Panc1 (cell line): ENCODE results near the gene DPEP2. TPM values are rescaled to one million over a fixed set of nuclear protein-coding genes. Genes with fewer than 3 reads are reported as not detected.

Source experiments
- ATAC-seq: fragments of 200-7000 bp; cut with Tn5 transposase; 2 replicates; pipeline ENCODE4 v1.9.1; 2020; ENCODE audit warnings: mild to moderate bottlenecking, moderate library complexity
- BruUV-seq: library from RNA; stranded (reverse); fragments of 400-500 nt; replicated peaks from 2 replicates; lab custom pipeline; 2021; lab: Mats Ljungman, UMichigan
- CTCF ChIA-PET: fragments of 300-600 bp; sonication (Branson Sonifier 250); formaldehyde crosslinking; loops from one replicate; lab custom pipeline; 2022; ENCODE audit warnings: antibody characterized with exemption; lab: Charles Lee
- POLR2A ChIA-PET: fragments of 300-600 bp; sonication (Branson Sonifier 250); formaldehyde crosslinking; loops from one replicate; lab custom pipeline; 2022; ENCODE audit warnings: antibody characterized with exemption; lab: Charles Lee
- DNase-seq: peaks from one replicate; pipeline ENCODE4 v3.0.0-alpha.2; 2010; ENCODE audit warnings: low read depth, low spot score
- H3K27ac ChIP-seq: 2 replicates; pipeline ENCODE4 v1.5.1; 2011; ENCODE audit warnings: mild to moderate bottlenecking, low read length, inconsistent platforms
- H3K27me3 ChIP-seq: fragments of 200-500 bp; sonication (Bioruptor generic); 2 replicates; pipeline ENCODE4 v1.6.0; 2014; ENCODE audit warnings: low read length, inconsistent platforms; ENCODE audit not compliant: control insufficient read depth, insufficient read depth
- H3K36me3 ChIP-seq: fragments of 200-500 bp; sonication (Bioruptor generic); 2 replicates; pipeline ENCODE4 v1.5.1; 2014; ENCODE audit warnings: inconsistent platforms, mild to moderate bottlenecking, low read length, moderate library complexity; ENCODE audit not compliant: control insufficient read depth, insufficient read depth
- H3K4me1 ChIP-seq: 2 replicates; pipeline ENCODE4 v1.5.1; 2011; ENCODE audit warnings: inconsistent platforms, mild to moderate bottlenecking, low read length, moderate library complexity; ENCODE audit not compliant: control insufficient read depth, insufficient read depth
- H3K4me3 ChIP-seq, 2 experiments: 2 replicates each; pipeline ENCODE4 v1.5.1; 2011 to 2012; ENCODE audit warnings: low read depth in 2 of 2, low read length in 2 of 2, mild to moderate bottlenecking in 2 of 2, inconsistent platforms in 1 of 2, moderate library complexity in 1 of 2
- H3K9me3 ChIP-seq: fragments of 200-500 bp; sonication (Bioruptor generic); 2 replicates; pipeline ENCODE4 v1.5.1; 2014; ENCODE audit warnings: low read depth, mild to moderate bottlenecking, inconsistent platforms, low read length, moderate library complexity; ENCODE audit not compliant: control insufficient read depth, insufficient read depth
- CTCF ChIP-seq: fragments of 450-650 bp; IDR thresholded peaks from 2 replicates; pipeline ENCODE4 v1.5.1; 2017; ENCODE audit warnings: mild to moderate bottlenecking
- POLR2AphosphoS5 ChIP-seq: IDR thresholded peaks from 2 replicates; pipeline ENCODE4 v1.6.1; 2012; ENCODE audit warnings: mild to moderate bottlenecking, low read depth, low read length, moderate library complexity
- SIN3A ChIP-seq: IDR thresholded peaks from 2 replicates; pipeline ENCODE4 v1.6.1; 2012; ENCODE audit warnings: low read depth, mild to moderate bottlenecking, low read length, moderate library complexity, borderline replicate concordance; ENCODE audit not compliant: insufficient read depth
- TCF7L2 ChIP-seq: IDR thresholded peaks from 2 replicates; pipeline ENCODE4 v1.6.1; 2011; ENCODE audit warnings: mild to moderate bottlenecking, low read depth, low read length, inconsistent platforms
- in situ Hi-C: cut with HindIII; loops from 2 replicates; pipeline ENCODE4 v1.10.0; 2016; ENCODE audit warnings: low sequenced_read_pairs, low pct_unique_long_range_greater_than_20kb
- intact Hi-C: fragments of 100-400 bp; cut with micrococcal nuclease; formaldehyde crosslinking; loops from one replicate; pipeline ENCODE4 v1.10.0; 2022; ENCODE audit not compliant: unreplicated experiment
- total RNA-seq: library from RNA; stranded (reverse); gene quantifications from one replicate; pipeline ENCODE4 v1.2.1, GENCODE V29; 2021; ENCODE audit not compliant: unreplicated experiment
- TF ChIP-seq, protein P1 (sequence below), 2 experiments: IDR thresholded peaks; 2 replicates each; pipeline ENCODE4 v1.6.1; 2011 to 2012; ENCODE audit warnings: low read depth in 2 of 2, control low read depth in 1 of 2, low read length in 1 of 2, mild to moderate bottlenecking in 1 of 2, moderate library complexity in 1 of 2; ENCODE audit not compliant: insufficient read depth in 1 of 2

DPEP2 gene
- total RNA-seq, 1 experiment from 2014 or later = not detected

DNA sequence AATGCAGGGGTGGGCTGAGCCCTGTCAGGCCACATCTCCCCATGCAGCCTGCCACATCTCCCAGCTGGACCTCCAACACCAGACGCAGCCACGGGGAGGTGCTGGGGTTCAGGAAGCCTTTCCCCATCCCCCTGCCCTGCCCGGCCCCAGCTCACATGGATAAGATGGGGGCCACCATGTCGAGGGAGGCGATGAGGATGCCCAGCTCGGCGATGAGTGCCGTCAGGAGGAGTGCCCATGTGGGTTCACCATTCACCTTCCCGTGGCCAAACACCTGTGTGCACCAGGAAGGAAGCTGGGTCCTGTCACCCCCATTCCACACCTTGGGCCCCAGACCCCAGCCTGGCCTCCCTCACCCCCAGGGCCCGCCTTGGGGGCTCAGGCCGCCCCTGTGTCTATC, 49.6 kb downstream of the DPEP2 start:
- H3K36me3 ChIP-seq = no peaks in the 10 kb centered on the region
- ATAC-seq (no peak), DNase-seq (no peak)
- H3K4me1 ChIP-seq = no peaks in the 10 kb centered on the region
- H3K4me3 ChIP-seq = no peak overlapping the region
- no peak overlapping the region for H3K27ac ChIP-seq
- no peak for TF ChIP-seq SIN3A
- no peak for TF ChIP-seq CTCF
- TF ChIP-seq, protein P1, sequence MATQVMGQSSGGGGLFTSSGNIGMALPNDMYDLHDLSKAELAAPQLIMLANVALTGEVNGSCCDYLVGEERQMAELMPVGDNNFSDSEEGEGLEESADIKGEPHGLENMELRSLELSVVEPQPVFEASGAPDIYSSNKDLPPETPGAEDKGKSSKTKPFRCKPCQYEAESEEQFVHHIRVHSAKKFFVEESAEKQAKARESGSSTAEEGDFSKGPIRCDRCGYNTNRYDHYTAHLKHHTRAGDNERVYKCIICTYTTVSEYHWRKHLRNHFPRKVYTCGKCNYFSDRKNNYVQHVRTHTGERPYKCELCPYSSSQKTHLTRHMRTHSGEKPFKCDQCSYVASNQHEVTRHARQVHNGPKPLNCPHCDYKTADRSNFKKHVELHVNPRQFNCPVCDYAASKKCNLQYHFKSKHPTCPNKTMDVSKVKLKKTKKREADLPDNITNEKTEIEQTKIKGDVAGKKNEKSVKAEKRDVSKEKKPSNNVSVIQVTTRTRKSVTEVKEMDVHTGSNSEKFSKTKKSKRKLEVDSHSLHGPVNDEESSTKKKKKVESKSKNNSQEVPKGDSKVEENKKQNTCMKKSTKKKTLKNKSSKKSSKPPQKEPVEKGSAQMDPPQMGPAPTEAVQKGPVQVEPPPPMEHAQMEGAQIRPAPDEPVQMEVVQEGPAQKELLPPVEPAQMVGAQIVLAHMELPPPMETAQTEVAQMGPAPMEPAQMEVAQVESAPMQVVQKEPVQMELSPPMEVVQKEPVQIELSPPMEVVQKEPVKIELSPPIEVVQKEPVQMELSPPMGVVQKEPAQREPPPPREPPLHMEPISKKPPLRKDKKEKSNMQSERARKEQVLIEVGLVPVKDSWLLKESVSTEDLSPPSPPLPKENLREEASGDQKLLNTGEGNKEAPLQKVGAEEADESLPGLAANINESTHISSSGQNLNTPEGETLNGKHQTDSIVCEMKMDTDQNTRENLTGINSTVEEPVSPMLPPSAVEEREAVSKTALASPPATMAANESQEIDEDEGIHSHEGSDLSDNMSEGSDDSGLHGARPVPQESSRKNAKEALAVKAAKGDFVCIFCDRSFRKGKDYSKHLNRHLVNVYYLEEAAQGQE (IDR thresholded peaks at IDR 0.05; ENCODE audit: insufficient read depth in 1 of 2, low read depth in 2 of 2, low read length in 1 of 2) = no peak
- no peak for TF ChIP-seq TCF7L2
- no peak for TF ChIP-seq POLR2AphosphoS5
- ChIA-PET POLR2A (no interaction called here), CTCF (no interaction called here)
- no peaks in the 10 kb centered on the region for H3K9me3 ChIP-seq
- BruUV-seq = no TSS peak
- no peaks in the 10 kb centered on the region for H3K27me3 ChIP-seq
- intact Hi-C loops (no loop called here), in situ Hi-C loops (no loop called here)

- ATAC-seq (no peak; the same call in 1 of the 2 replicates), DNase-seq (no peak)
- H3K4me3 ChIP-seq = no peak overlapping the region
- no peak overlapping the region for H3K27ac ChIP-seq
- H3K4me1 ChIP-seq = no peaks in the 10 kb centered on the region; the same call in 1 of the 2 replicates
- no peaks in the 10 kb centered on the region for H3K36me3 ChIP-seq
- H3K27me3 ChIP-seq = no peaks in the 10 kb centered on the region
- TF ChIP-seq, protein P1 (IDR thresholded peaks at IDR 0.05; ENCODE audit: insufficient read depth in 1 of 2, low read depth in 2 of 2, low read length in 1 of 2) = no peak
- TF ChIP-seq CTCF (no peak), SIN3A (no peak)
- CTCF ChIA-PET = no interaction called here
- H3K9me3 ChIP-seq = no peaks in the 10 kb centered on the region
- intact Hi-C loops = no loop called here
- POLR2A ChIA-PET = no interaction called here
- no TSS peak for BruUV-seq
- in situ Hi-C loops = no loop called here
Observed at GRCh38 chr16:67948015-67948414, 51.3 kb downstream of the DPEP2 start.
